Adrenal gland (tissue), 12 donors: ENCODE data around the gene KATNA1. TPM values are rescaled to one million over a fixed set of nuclear protein-coding genes. Genes with fewer than 3 reads are reported as not detected.

ENCODE experiments used
- DNase-seq, 7 donors: peaks; one replicate each; pipeline ENCODE4 v3.0.0-alpha.2; 2019 to 2020
- H3K27ac ChIP-seq, 5 donors: fragments of 200-600 bp; sonication (generic) in 4 of 5; 1 replicate in 3 of 5; 2 replicates in 2 of 5; pipeline versions ENCODE4 v1.5.1 to v1.8.0; 2016 to 2020; ENCODE audit warnings: mild to moderate bottlenecking in 1 of 5
- H3K27me3 ChIP-seq: fragments of 200-600 bp; 2 replicates; pipeline ENCODE4 v1.8.0; 2021
- H3K36me3 ChIP-seq, 2 donors: fragments of 200-600 bp; replicated peaks in 1 of 2; 1 replicate in 1 of 2; 2 replicates in 1 of 2; pipeline versions ENCODE4 v1.5.1 to v1.8.0; 2018 to 2022
- H3K4me1 ChIP-seq, 2 donors: fragments of 200-600 bp; replicated peaks in 1 of 2; 1 replicate in 1 of 2; 2 replicates in 1 of 2; pipeline versions ENCODE4 v1.5.1 to v1.8.0; 2018 to 2021
- H3K4me3 ChIP-seq, 4 donors: fragments of 200-600 bp; sonication (generic) in 3 of 4; one replicate each; pipeline ENCODE4 v1.5.1; 2016 to 2018
- H3K9me3 ChIP-seq, 3 donors: fragments of 200-600 bp; sonication (generic) in 1 of 3; replicated peaks in 1 of 3; 1 replicate in 2 of 3; 2 replicates in 1 of 3; pipeline versions ENCODE4 v1.5.1 to v1.8.0; 2016 to 2021
- CTCF ChIP-seq, 6 experiments: fragments of 450-650 bp in 4 of 6; fragments of 200-600 bp in 2 of 6; sonication (generic) in 1 of 6; IDR thresholded peaks; 1 replicate in 5 of 6; 2 replicates in 1 of 6; pipeline versions ENCODE4 v1.5.1 to v1.8.0; 2016 to 2021; ENCODE audit warnings: antibody characterized with exemption in 6 of 6, mild to moderate bottlenecking in 2 of 6, moderate library complexity in 1 of 6
- POLR2A ChIP-seq, 2 donors: fragments of 450-650 bp; IDR thresholded peaks; one replicate each; pipeline ENCODE4 v1.6.1; 2017; ENCODE audit warnings: antibody characterized with exemption in 2 of 2, mild to moderate bottlenecking in 2 of 2, moderate library complexity in 1 of 2
- WGBS, 4 donors: extraction: QIAGEN DNeasy Blood & Tissue Kit in 2 of 4; methylation state at CpG; one replicate each; pipeline versions ENCODE4 v1.1.5 to v1.1.7; 2013 to 2017; 5-methylcytosine and 5-hydroxymethylcytosine counted together
- intact Hi-C, 2 donors: fragments of 100-400 bp; cut with DNase I; formaldehyde crosslinking; loops; one replicate each; pipeline versions ENCODE4 v1.14.1 to v1.15.0; 2022 to 2023
- polyA plus RNA-seq, 3 donors: library from polyadenylated mRNA; stranded (reverse); fragments of 200-250 nt in 2 of 3; fragments of 350-450 nt in 1 of 3; fragmentation: Illumina TruSeq in 1 of 3; extraction: RNeasy Lipid Tissue Mini Kit (QIAGEN cat#74804) in 1 of 3; gene quantifications; one replicate each; pipeline ENCODE4 v1.2.3, GENCODE V29; 2013 to 2014
- total RNA-seq, 9 donors: library from RNA; depleted of rRNA in 4 of 9; stranded (reverse); fragments of >200 nt in 4 of 9; fragments of 120-200 nt in 1 of 9; fragmentation: NEBNext Ultra II Directional in 1 of 9; extraction: Animal tissue kit (Norgen Biotek cat#: 25700) in 1 of 9; gene quantifications; one replicate each; pipeline versions ENCODE4 v1.1.0 to v1.2.4, GENCODE V29; 2013 to 2023
- donor health status: healthy with polysubstance abuse.
- donor health status: Bipolar disorder and iron deficiency.
- donor health status: DM: yes; HTN: yes; CAD: no.
- donor health status: DM: no; HTN: no; CAD: no.
- donor health status: DM: no; HTN: no; CAD: no.
- donor health status: DM: yes; HTN: yes; CAD: no.

KATNA1 gene
- total and polyA plus RNA-seq, 12 donors = 6.9 to 24.2 (median 11.4) TPM

- TF ChIP-seq POLR2A (IDR thresholded peaks at IDR 0.05) (no peak), CTCF (IDR thresholded peaks at IDR 0.05) (no peak)
- H3K4me1 ChIP-seq = no peaks in the 10 kb centered on the region
- 95 to 100% (median 96%) methylated on average over 1 of the region's 1 CpG for WGBS, 4 donors
These were observed 14.2 kb downstream of the KATNA1 start for GRCh38 chr6:149634315-149634714.

DNA sequence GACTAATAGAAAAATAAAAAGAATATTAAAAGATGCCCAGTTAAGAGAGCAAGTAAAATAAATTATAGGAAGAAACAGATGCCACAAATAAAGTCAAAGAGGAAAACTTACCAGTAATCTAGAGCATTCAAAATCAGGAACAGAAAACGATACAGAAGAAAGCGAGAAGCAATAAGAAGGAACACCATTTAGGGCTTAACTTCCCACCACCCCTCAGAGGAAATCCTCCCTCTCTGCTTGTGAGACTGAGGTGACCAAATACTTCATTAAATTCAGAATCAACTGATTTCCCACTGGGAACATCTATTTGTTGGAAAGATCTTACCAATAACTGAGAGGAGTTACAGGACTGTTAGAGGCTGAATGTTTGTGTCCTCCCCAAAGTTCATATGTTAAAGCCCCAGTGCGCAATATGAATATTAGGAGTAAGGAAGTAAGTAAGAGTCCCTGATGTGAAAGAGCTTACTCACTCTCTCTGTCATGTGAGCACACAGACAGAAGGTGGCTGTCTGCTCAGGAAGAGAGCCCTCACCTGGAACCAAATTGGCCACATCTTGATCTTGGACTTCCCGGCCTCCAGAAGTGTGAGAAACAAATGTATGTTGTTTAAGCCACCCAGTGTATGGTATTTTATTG is 19.5 kb downstream of the KATNA1 start:
- Histone ChIP-seq H3K9me3 (no peaks in the 10 kb centered on the region), H3K27me3 (no peaks in the 10 kb centered on the region), H3K4me3 (no peak overlapping the region), H3K27ac (no peak overlapping the region), H3K36me3 (peaks cover 0 to 11% of the 10 kb centered on the region in 2 donors), H3K4me1 (no peaks in the 10 kb centered on the region)
- intact Hi-C loops = no loop called here
- no peak for DNase-seq
- 77 to 86% (median 84%) methylated on average over 4 of the region's 4 CpGs for WGBS, 4 donors
- TF ChIP-seq CTCF (IDR thresholded peaks at IDR 0.05) = no peak
- no peak for TF ChIP-seq POLR2A (IDR thresholded peaks at IDR 0.05)

More at GRCh38 chr6:149634315-149634714, 14.2 kb downstream of the KATNA1 start:
- Histone ChIP-seq H3K27me3 (no peaks in the 10 kb centered on the region), H3K36me3 (peaks cover 0 to 5% of the 10 kb centered on the region in 2 donors), H3K9me3 (no peaks in the 10 kb centered on the region), H3K27ac (no peak overlapping the region), H3K4me3 (no peak overlapping the region)
- intact Hi-C loops = no loop called here
- no peak for DNase-seq

- no peak for TF ChIP-seq POLR2A (IDR thresholded peaks at IDR 0.05)
- no peak for TF ChIP-seq CTCF (IDR thresholded peaks at IDR 0.05)
- intact Hi-C loops = no loop called here
- no peak overlapping the region for H3K4me3 ChIP-seq
- H3K27me3 ChIP-seq = no peaks in the 10 kb centered on the region
- H3K36me3 ChIP-seq = peaks cover 0 to 17% of the 10 kb centered on the region in 2 donors
- H3K4me1 ChIP-seq = no peaks in the 10 kb centered on the region
- H3K27ac ChIP-seq = no peak overlapping the region
- H3K9me3 ChIP-seq = no peaks in the 10 kb centered on the region
- DNase-seq = peak in 5 of 7 donors; percentile 21 to 36 (median 34)
These were observed 20.8 kb downstream of the KATNA1 start for GRCh38 chr6:149627672-149628071.

- Histone ChIP-seq H3K27ac (no peak overlapping the region), H3K4me1 (no peaks in the 10 kb centered on the region), H3K27me3 (no peaks in the 10 kb centered on the region), H3K4me3 (no peak overlapping the region), H3K36me3 (no peaks in the 10 kb centered on the region), H3K9me3 (no peaks in the 10 kb centered on the region)
- no peak for TF ChIP-seq POLR2A (IDR thresholded peaks at IDR 0.05)
- TF ChIP-seq CTCF (IDR thresholded peaks at IDR 0.05) = no peak
- intact Hi-C loops = no loop called here
- no peak for DNase-seq
- WGBS, 4 donors = 65 to 81% (median 75%) methylated on average over 5 of the region's 5 CpGs
These were observed 32.7 kb downstream of the KATNA1 start for GRCh38 chr6:149615805-149616204.
